HCT116 (cell line): ENCODE results near the gene LTC4S. TPM values are rescaled to one million over a fixed set of nuclear protein-coding genes. Genes with fewer than 3 reads are reported as not detected.

Experiments used
- ATAC-seq: fragments of 200-7000 bp; cut with Tn5 transposase; 2 replicates; pipeline ENCODE4 v1.9.1; 2020; ENCODE audit warnings: mild to moderate bottlenecking, moderate library complexity
- BruUV-seq: library from RNA; stranded (reverse); fragments of 400-500 nt; replicated peaks from 2 replicates; lab custom pipeline; 2021; lab: Mats Ljungman, UMichigan
- CTCF ChIA-PET: fragments of 300-600 bp; sonication (Branson Sonifier 250); formaldehyde crosslinking; loops from one replicate; lab custom pipeline; 2021; ENCODE audit warnings: antibody characterized with exemption; lab: Charles Lee
- POLR2A ChIA-PET: fragments of 300-600, 350-600 bp; sonication (Branson Sonifier 250); formaldehyde crosslinking; loops from one replicate; lab custom pipeline; 2021; ENCODE audit warnings: antibody characterized with exemption; lab: Charles Lee
- RAD21 ChIA-PET, 2 experiments: fragments of 300-600 bp; sonication (Branson Sonifier 250); formaldehyde crosslinking; loops; one replicate each; lab custom pipeline; 2023; ENCODE audit warnings: low total read pairs in 2 of 2; ENCODE audit not compliant: uncharacterized antibody in 2 of 2, unreplicated experiment in 2 of 2, low non-redundant PET in 1 of 2; lab: Charles Lee
- DNase-seq: peaks from one replicate; pipeline ENCODE4 v3.0.0-alpha.2; 2010; ENCODE audit warnings: low read depth, low spot score
- H2AFZ ChIP-seq: fragments of 200-600 bp; shearing (Covaris generic), sonication (generic); 2 replicates; pipeline ENCODE4 v1.6.1; 2017; ENCODE audit warnings: low read depth, mixed run types, mixed read lengths, antibody characterized with exemption, low read length; ENCODE audit not compliant: poor library complexity, severe bottlenecking
- H3K27ac ChIP-seq: 2 replicates; pipeline ENCODE4 v1.5.1; 2012; ENCODE audit warnings: low read depth, low read length
- H3K27me3 ChIP-seq: fragments of 200-600 bp; sonication (generic); 2 replicates; pipeline ENCODE4 v1.6.1; 2016; ENCODE audit warnings: mixed run types, low read length, mixed read lengths; ENCODE audit not compliant: insufficient read depth
- H3K36me3 ChIP-seq, 2 experiments: fragments of 200-500 bp in 1 of 2; fragments of 200-600 bp in 1 of 2; sonication (Bioruptor generic) in 1 of 2; sonication (generic) in 1 of 2; 2 replicates each; pipeline versions ENCODE4 v1.5.1 to v1.6.1; 2014 to 2016; ENCODE audit warnings: low read length in 2 of 2, inconsistent platforms in 1 of 2, mixed read lengths in 1 of 2, mixed run types in 1 of 2; ENCODE audit not compliant: insufficient read depth in 2 of 2, control insufficient read depth in 1 of 2
- H3K4me1 ChIP-seq, 2 experiments: fragments of 200-600 bp in 1 of 2; sonication (generic) in 1 of 2; 2 replicates each; pipeline versions ENCODE4 v1.5.1 to v1.6.1; 2012 to 2017; ENCODE audit warnings: low read length in 2 of 2, inconsistent platforms in 1 of 2, mild to moderate bottlenecking in 1 of 2, mixed read lengths in 1 of 2, mixed run types in 1 of 2, moderate library complexity in 1 of 2; ENCODE audit not compliant: insufficient read depth in 2 of 2, control insufficient read depth in 1 of 2
- H3K4me2 ChIP-seq: fragments of 200-600 bp; sonication (generic); 2 replicates; pipeline ENCODE4 v1.6.1; 2017; ENCODE audit warnings: mixed run types, low read length, mixed read lengths
- H3K4me3 ChIP-seq, 2 experiments: fragments of 200-600 bp in 1 of 2; sonication (generic) in 1 of 2; replicated peaks in 1 of 2; 2 replicates each; pipeline ENCODE4 v1.5.1; 2011 to 2016; ENCODE audit warnings: low read length in 2 of 2, control low read depth in 1 of 2, low read depth in 1 of 2, mild to moderate bottlenecking in 1 of 2, mixed read lengths in 1 of 2, mixed run types in 1 of 2
- H3K79me2 ChIP-seq: fragments of 200-600 bp; sonication (generic); 2 replicates; pipeline ENCODE4 v1.6.1; 2017; ENCODE audit warnings: mild to moderate bottlenecking, mixed run types, low read length, moderate library complexity, mixed read lengths; ENCODE audit not compliant: insufficient read depth
- H3K9ac ChIP-seq: fragments of 200-600 bp; sonication (generic); 2 replicates; pipeline ENCODE4 v1.6.1; 2016; ENCODE audit warnings: low read length, mixed read lengths
- H3K9me2 ChIP-seq: fragments of 200-600 bp; sonication (generic), shearing (Covaris generic); 2 replicates; pipeline ENCODE4 v1.6.1; 2017; ENCODE audit warnings: mixed run types, mild to moderate bottlenecking, moderate library complexity; ENCODE audit not compliant: insufficient read depth
- H3K9me3 ChIP-seq, 2 experiments: fragments of 200-500 bp in 1 of 2; fragments of 200-600 bp in 1 of 2; sonication (Bioruptor generic) in 1 of 2; sonication (generic) in 1 of 2; 2 replicates each; pipeline ENCODE4 v1.6.1; 2014 to 2017; ENCODE audit warnings: low read length in 2 of 2, mixed read lengths in 2 of 2, inconsistent platforms in 1 of 2, low read depth in 1 of 2, mild to moderate bottlenecking in 1 of 2, mixed run types in 1 of 2, moderate library complexity in 1 of 2; ENCODE audit not compliant: control insufficient read depth in 1 of 2, insufficient read depth in 1 of 2
- H4K20me1 ChIP-seq: fragments of 200-600 bp; sonication (generic), shearing (Covaris generic); 2 replicates; pipeline ENCODE4 v1.6.1; 2017; ENCODE audit warnings: mixed run types, mild to moderate bottlenecking, moderate library complexity; ENCODE audit not compliant: insufficient read depth
- ATF3 ChIP-seq: IDR thresholded peaks from 2 replicates; pipeline ENCODE4 v1.6.1; 2012
- CTCF ChIP-seq, 3 experiments: fragments of 200-600 bp in 1 of 3; sonication (generic) in 1 of 3; IDR thresholded peaks in 2 of 3; conservative IDR thresholded peaks in 1 of 3; 2 replicates each; pipeline ENCODE4 v1.5.1; 2012 to 2017; ENCODE audit warnings: low read depth in 2 of 3, low read length in 2 of 3, antibody characterized with exemption in 1 of 3, borderline replicate concordance in 1 of 3, control low read depth in 1 of 3, mild to moderate bottlenecking in 1 of 3, mixed read lengths in 1 of 3, mixed run types in 1 of 3, moderate library complexity in 1 of 3; ENCODE audit not compliant: insufficient read depth in 1 of 3
- EGR1 ChIP-seq: IDR thresholded peaks from 2 replicates; pipeline ENCODE4 v1.6.1; 2012; ENCODE audit warnings: low read depth
- ELF1 ChIP-seq: IDR thresholded peaks from 2 replicates; pipeline ENCODE4 v1.6.1; 2012; ENCODE audit warnings: low read depth, borderline replicate concordance
- EZH2 ChIP-seq: fragments of 200-600 bp; sonication (generic); IDR thresholded peaks from 2 replicates; pipeline ENCODE4 v1.6.1; 2017; ENCODE audit warnings: antibody characterized with exemption, mixed run types
- EZH2phosphoT487 ChIP-seq: fragments of 200-600 bp; IDR thresholded peaks from 2 replicates; pipeline ENCODE4 v1.6.1; 2018; ENCODE audit warnings: antibody characterized with exemption, borderline replicate concordance
- FOSL1 ChIP-seq: IDR thresholded peaks from 2 replicates; pipeline ENCODE4 v1.6.1; 2012; ENCODE audit warnings: low read depth
- MAX ChIP-seq: IDR thresholded peaks from 2 replicates; pipeline ENCODE4 v1.6.1; 2012
- POLR2AphosphoS5 ChIP-seq: IDR thresholded peaks from 2 replicates; pipeline ENCODE4 v1.6.1; 2011; ENCODE audit warnings: mild to moderate bottlenecking, low read depth, low read length, moderate library complexity
- REST ChIP-seq: IDR thresholded peaks from 2 replicates; pipeline ENCODE4 v1.6.1; 2012; ENCODE audit warnings: low read depth
- SIN3A ChIP-seq: IDR thresholded peaks from 2 replicates; pipeline ENCODE4 v1.6.1; 2012; ENCODE audit warnings: low read depth
- SP1 ChIP-seq: IDR thresholded peaks from 2 replicates; pipeline ENCODE4 v1.6.1; 2012; ENCODE audit warnings: low read depth
- SRF ChIP-seq: IDR thresholded peaks from 2 replicates; pipeline ENCODE4 v1.6.1; 2012; ENCODE audit warnings: low read depth
- YY1 ChIP-seq: IDR thresholded peaks from 2 replicates; pipeline ENCODE4 v1.6.1; 2011; ENCODE audit warnings: low read length, low read depth, moderate library complexity, mild to moderate bottlenecking; ENCODE audit not compliant: insufficient replicate concordance; ENCODE audit errors: extremely low read depth
- intact Hi-C: fragments of 100-400 bp; cut with micrococcal nuclease; formaldehyde crosslinking; loops from 2 replicates; pipeline ENCODE4 v1.10.0; 2022
- total RNA-seq: library from RNA; stranded (reverse); gene quantifications from one replicate; pipeline ENCODE4 v1.2.1, GENCODE V29; 2021; ENCODE audit not compliant: unreplicated experiment

The LTC4S gene
- total RNA-seq, 1 experiment from 2014 or later: 5.0 TPM

- TF ChIP-seq EZH2phosphoT487 (no peak), REST (no peak), EZH2 (no peak), YY1 (no peak), SP1 (no peak), ATF3 (no peak), FOSL1 (no peak), EGR1 (no peak), ELF1 (no peak), CTCF (IDR thresholded peaks at IDR 0.05 in 2 of 3, conservative IDR thresholded peaks at IDR 0.05 in 1 of 3; ENCODE audit: borderline replicate concordance in 1 of 3, insufficient read depth in 1 of 3, low read depth in 2 of 3, low read length in 2 of 3) (no peak), SRF (no peak), POLR2AphosphoS5 (no peak), SIN3A (no peak), MAX (no peak)
- TF ChIP-seq, all 23 proteins: peak for 0
- intact Hi-C loops: no loop called here
- peaks cover 1% of the 10 kb centered on the region; the same call in 1 of the 2 replicates for H3K79me2 ChIP-seq
- ChIA-PET CTCF (no interaction called here), POLR2A (no interaction called here), RAD21 (no interaction called here)
- no peak for ATAC-seq
- H2AFZ ChIP-seq: no peak overlapping the region
- no peaks in the 10 kb centered on the region for H3K27me3 ChIP-seq
- no peaks in the 10 kb centered on the region for H4K20me1 ChIP-seq
- H3K9me3 ChIP-seq: no peaks in the 10 kb centered on the region
- H3K9ac ChIP-seq: no peak overlapping the region
- H3K4me3 ChIP-seq: no peak overlapping the region
- peaks cover 27 to 33% of the 10 kb centered on the region in 2 experiments; a peak in 2 of 4 replicates for H3K36me3 ChIP-seq
- no peaks in the 10 kb centered on the region for H3K4me1 ChIP-seq
- no peak overlapping the region for H3K27ac ChIP-seq
- DNase-seq: no peak
- no peak overlapping the region for H3K4me2 ChIP-seq
- no peaks in the 10 kb centered on the region for H3K9me2 ChIP-seq
- no TSS peak for BruUV-seq
These were observed 20.1 kb upstream of the LTC4S start for GRCh38 chr5:179773686-179774040.
